Sigmoid colon (tissue), 4 donors: ENCODE measurements around the gene C4BPA.

Source experiments
- EP300 ChIP-seq, 4 donors: sonication (generic); formaldehyde crosslinking; IDR thresholded peaks; one replicate each; pipeline ENCODE4 v1.6.1; 2017; ENCODE audit warnings: antibody characterized with exemption in 4 of 4
- POLR2A ChIP-seq, 2 donors: fragments of 450-650 bp; IDR thresholded peaks; one replicate each; pipeline ENCODE4 v1.6.1; 2016; ENCODE audit warnings: antibody characterized with exemption in 2 of 2, mild to moderate bottlenecking in 2 of 2, moderate library complexity in 2 of 2
- POLR2AphosphoS5 ChIP-seq, 4 donors: sonication (generic); formaldehyde crosslinking; IDR thresholded peaks; one replicate each; pipeline ENCODE4 v1.6.1; 2017; ENCODE audit warnings: antibody characterized with exemption in 4 of 4
- TF ChIP-seq, protein P1 (sequence below), 4 experiments: fragments of 450-650 bp in 3 of 4; fragments of 200-600 bp in 1 of 4; IDR thresholded peaks; one replicate each; pipeline ENCODE4 v1.5.1; 2016 to 2019; ENCODE audit warnings: antibody characterized with exemption in 4 of 4, mild to moderate bottlenecking in 3 of 4, moderate library complexity in 2 of 4

DNA sequence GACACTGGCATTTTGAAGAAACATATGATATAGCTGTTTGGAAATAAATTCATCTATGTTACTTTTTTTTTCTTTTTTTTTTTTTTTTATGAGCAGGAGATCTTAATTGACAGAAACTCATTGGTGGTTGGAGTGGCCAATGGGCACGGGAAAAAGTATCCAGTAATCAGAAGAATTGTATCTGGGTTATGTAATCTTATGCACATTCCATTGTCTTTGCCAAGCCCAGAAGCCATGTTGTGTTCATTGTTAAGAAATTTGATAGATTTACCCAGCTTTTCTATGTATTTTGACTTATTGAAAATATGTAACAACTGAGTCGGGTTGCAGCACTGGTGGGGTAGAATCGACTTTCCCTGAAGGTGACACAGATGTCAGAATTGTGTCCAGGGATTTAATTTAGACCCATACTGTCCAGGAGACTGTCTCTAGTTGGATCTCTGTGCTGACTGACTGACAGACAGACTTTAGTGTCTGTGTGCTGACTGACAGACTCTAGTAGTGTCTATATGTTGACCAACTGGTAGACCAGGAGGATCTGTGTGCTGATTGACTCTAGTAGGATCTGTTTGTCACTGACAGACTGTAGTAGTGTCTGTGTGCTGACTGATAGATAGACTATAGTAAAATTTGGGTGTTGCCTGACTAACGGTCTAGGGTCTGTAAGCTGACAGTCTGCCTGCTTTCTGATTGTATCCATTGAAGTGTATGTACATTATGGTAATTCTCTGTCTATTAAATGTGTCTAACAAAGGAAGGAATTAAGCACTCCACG, 27.7 kb upstream of the C4BPA start:
- TF ChIP-seq, protein P1, sequence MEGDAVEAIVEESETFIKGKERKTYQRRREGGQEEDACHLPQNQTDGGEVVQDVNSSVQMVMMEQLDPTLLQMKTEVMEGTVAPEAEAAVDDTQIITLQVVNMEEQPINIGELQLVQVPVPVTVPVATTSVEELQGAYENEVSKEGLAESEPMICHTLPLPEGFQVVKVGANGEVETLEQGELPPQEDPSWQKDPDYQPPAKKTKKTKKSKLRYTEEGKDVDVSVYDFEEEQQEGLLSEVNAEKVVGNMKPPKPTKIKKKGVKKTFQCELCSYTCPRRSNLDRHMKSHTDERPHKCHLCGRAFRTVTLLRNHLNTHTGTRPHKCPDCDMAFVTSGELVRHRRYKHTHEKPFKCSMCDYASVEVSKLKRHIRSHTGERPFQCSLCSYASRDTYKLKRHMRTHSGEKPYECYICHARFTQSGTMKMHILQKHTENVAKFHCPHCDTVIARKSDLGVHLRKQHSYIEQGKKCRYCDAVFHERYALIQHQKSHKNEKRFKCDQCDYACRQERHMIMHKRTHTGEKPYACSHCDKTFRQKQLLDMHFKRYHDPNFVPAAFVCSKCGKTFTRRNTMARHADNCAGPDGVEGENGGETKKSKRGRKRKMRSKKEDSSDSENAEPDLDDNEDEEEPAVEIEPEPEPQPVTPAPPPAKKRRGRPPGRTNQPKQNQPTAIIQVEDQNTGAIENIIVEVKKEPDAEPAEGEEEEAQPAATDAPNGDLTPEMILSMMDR (IDR thresholded peaks at IDR 0.05), result no peak
- TF ChIP-seq POLR2A (IDR thresholded peaks at IDR 0.05), result no peak
- no peak for TF ChIP-seq EP300 (IDR thresholded peaks at IDR 0.05)
- TF ChIP-seq POLR2AphosphoS5 (IDR thresholded peaks at IDR 0.05), result no peak
